Liver (tissue), 9 donors: Measurements from ENCODE around the gene GABBR2. TPM values are rescaled to one million over a fixed set of nuclear protein-coding genes. Genes with fewer than 3 reads are reported as not detected.

Experiments used
- DNase-seq: peaks from one replicate; pipeline ENCODE4 v3.0.0-alpha.2; 2017; ENCODE audit warnings: low spot score
- H3K27ac ChIP-seq, 2 donors: one replicate each; pipeline ENCODE4 v1.7.0; 2013; ENCODE audit warnings: inconsistent platforms in 2 of 2, low read length in 2 of 2, control low read depth in 1 of 2, low read depth in 1 of 2, mild to moderate bottlenecking in 1 of 2
- H3K27me3 ChIP-seq, 4 donors: one replicate each; pipeline versions ENCODE4 v1.6.1 to v1.7.0; 2013; ENCODE audit warnings: low read length in 3 of 4, inconsistent platforms in 1 of 4, mild to moderate bottlenecking in 1 of 4, moderate library complexity in 1 of 4; ENCODE audit not compliant: control insufficient read depth in 4 of 4, insufficient read depth in 4 of 4
- H3K36me3 ChIP-seq, 4 donors: one replicate each; pipeline versions ENCODE4 v1.6.1 to v1.7.0; 2013; ENCODE audit warnings: low read length in 3 of 4, mild to moderate bottlenecking in 3 of 4, low read depth in 1 of 4, moderate library complexity in 1 of 4; ENCODE audit not compliant: control insufficient read depth in 4 of 4, insufficient read depth in 3 of 4
- H3K4me1 ChIP-seq, 4 donors: one replicate each; pipeline versions ENCODE4 v1.6.1 to v1.7.0; 2013; ENCODE audit warnings: low read length in 3 of 4, mild to moderate bottlenecking in 3 of 4, moderate library complexity in 1 of 4; ENCODE audit not compliant: control insufficient read depth in 4 of 4, insufficient read depth in 4 of 4
- H3K4me3 ChIP-seq, 3 donors: one replicate each; pipeline versions ENCODE4 v1.6.1 to v1.7.0; 2013; ENCODE audit warnings: low read length in 3 of 3, control low read depth in 1 of 3, low read depth in 1 of 3, mild to moderate bottlenecking in 1 of 3
- H3K9ac ChIP-seq, 2 donors: one replicate each; pipeline ENCODE4 v1.7.0; 2013; ENCODE audit warnings: low read length in 2 of 2, mild to moderate bottlenecking in 2 of 2, moderate library complexity in 2 of 2, control low read depth in 1 of 2, low read depth in 1 of 2
- H3K9me3 ChIP-seq, 4 donors: one replicate each; pipeline versions ENCODE4 v1.6.1 to v1.7.0; 2013; ENCODE audit warnings: low read length in 3 of 4; ENCODE audit not compliant: control insufficient read depth in 4 of 4
- EGR1 ChIP-seq, 2 donors: IDR thresholded peaks; 2 replicates each; pipeline ENCODE4 v1.6.1; 2016 to 2018; ENCODE audit warnings: antibody characterized with exemption in 2 of 2, low read depth in 2 of 2
- FOXA1 ChIP-seq: IDR thresholded peaks from 2 replicates; pipeline ENCODE4 v1.6.1; 2016; ENCODE audit warnings: antibody characterized with exemption
- FOXA2 ChIP-seq: IDR thresholded peaks from 2 replicates; pipeline ENCODE4 v1.6.1; 2016; ENCODE audit warnings: antibody characterized with exemption
- GABPA ChIP-seq, 2 donors: IDR thresholded peaks in 1 of 2; conservative IDR thresholded peaks in 1 of 2; 2 replicates each; pipeline ENCODE4 v1.6.1; 2016; ENCODE audit warnings: antibody characterized with exemption in 2 of 2, mild to moderate bottlenecking in 1 of 2, moderate library complexity in 1 of 2
- HNF4A ChIP-seq, 2 donors: conservative IDR thresholded peaks; 2 replicates each; pipeline ENCODE4 v1.6.1; 2016; ENCODE audit warnings: antibody characterized with exemption in 2 of 2, mild to moderate bottlenecking in 2 of 2
- HNF4G ChIP-seq: IDR thresholded peaks from 2 replicates; pipeline ENCODE4 v1.6.1; 2016; ENCODE audit warnings: antibody characterized with exemption
- JUND ChIP-seq, 2 donors: IDR thresholded peaks; 2 replicates each; pipeline ENCODE4 v1.6.1; 2016; ENCODE audit warnings: antibody characterized with exemption in 2 of 2
- NR2F2 ChIP-seq: IDR thresholded peaks from 2 replicates; pipeline ENCODE4 v1.6.1; 2016; ENCODE audit warnings: antibody characterized with exemption
- RAD21 ChIP-seq, 2 donors: IDR thresholded peaks; 2 replicates each; pipeline ENCODE4 v1.6.1; 2016; ENCODE audit warnings: antibody characterized with exemption in 2 of 2, mild to moderate bottlenecking in 2 of 2
- RXRA ChIP-seq, 2 donors: IDR thresholded peaks; 2 replicates each; pipeline ENCODE4 v1.6.1; 2017 to 2018; ENCODE audit warnings: antibody characterized with exemption in 2 of 2, mild to moderate bottlenecking in 1 of 2
- SP1 ChIP-seq: IDR thresholded peaks from 2 replicates; pipeline ENCODE4 v1.6.1; 2018; ENCODE audit warnings: antibody characterized with exemption, mild to moderate bottlenecking
- TAF1 ChIP-seq: conservative IDR thresholded peaks from 2 replicates; pipeline ENCODE4 v1.6.1; 2016; ENCODE audit warnings: antibody characterized with exemption, mild to moderate bottlenecking
- YY1 ChIP-seq: IDR thresholded peaks from 2 replicates; pipeline ENCODE4 v1.6.1; 2016; ENCODE audit warnings: antibody characterized with exemption, mild to moderate bottlenecking
- WGBS: extraction: QIAGEN DNeasy Blood & Tissue Kit; methylation state at CpG from one replicate; pipeline ENCODE4 v1.1.7; 2013; 5-methylcytosine and 5-hydroxymethylcytosine counted together
- polyA plus RNA-seq, 2 donors: library from polyadenylated mRNA; stranded (reverse) in 1 of 2; unstranded in 1 of 2; fragments of 200-250 nt in 1 of 2; fragments of >200 nt in 1 of 2; fragmentation: Nextera tagmentation in 1 of 2; extraction: Ambion mirVana in 1 of 2; gene quantifications; one replicate each; pipeline versions ENCODE4 v1.2.1 to v1.2.3, GENCODE V29; 2013 to 2015
- total RNA-seq, 2 donors: library from RNA; depleted of rRNA; stranded (reverse); fragments of >200 nt; gene quantifications; one replicate each; pipeline ENCODE4 v1.2.3, GENCODE V29; 2014
- TF ChIP-seq, protein P1 (sequence below): IDR thresholded peaks from 2 replicates; pipeline ENCODE4 v1.6.1; 2016; ENCODE audit warnings: antibody characterized with exemption
- TF ChIP-seq, protein P2 (sequence below): IDR thresholded peaks from 2 replicates; pipeline ENCODE4 v1.6.1; 2016; ENCODE audit warnings: antibody characterized with exemption, mild to moderate bottlenecking
- TF ChIP-seq, protein P3 (sequence below): fragments of 150-350 bp; IDR thresholded peaks from 2 replicates; pipeline ENCODE4 v1.5.1; 2017; ENCODE audit warnings: improper control_type of control experiment, low read depth, low read length; ENCODE audit not compliant: missing input control
- TF ChIP-seq, protein P4 (sequence below): IDR thresholded peaks from 2 replicates; pipeline ENCODE4 v1.6.1; 2016; ENCODE audit warnings: antibody characterized with exemption
- TF ChIP-seq, protein P5 (sequence below): IDR thresholded peaks from 2 replicates; pipeline ENCODE4 v1.6.1; 2016; ENCODE audit warnings: antibody characterized with exemption
- donor health status: healthy.
- donor health status: healthy.
- donor health status: healthy.
- donor health status: healthy.
- donor health status: healthy.

Gene GABBR2
- total and polyA plus RNA-seq, 4 donors = 0.03 to 0.23 (median 0.08) TPM; not detected in 1

DNA sequence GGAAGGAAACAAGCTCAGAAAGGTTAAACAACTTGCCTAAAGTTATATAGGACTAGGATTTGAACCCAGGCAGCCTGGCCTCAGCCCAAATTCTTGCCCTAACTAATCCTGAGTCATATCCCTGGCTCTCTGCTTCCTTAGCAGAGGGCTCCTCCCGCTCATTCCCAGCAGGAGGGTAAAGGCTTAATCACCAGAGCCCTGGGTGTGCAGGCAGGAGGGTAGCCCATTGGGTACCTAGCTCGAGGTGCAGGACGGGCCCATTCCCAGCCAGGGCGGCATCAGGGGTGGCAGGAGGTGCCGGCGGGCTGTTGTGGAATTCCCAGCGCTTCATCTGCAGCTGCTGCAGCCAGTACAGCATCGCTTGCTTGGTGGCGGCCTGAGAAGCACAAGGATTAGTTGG, 457.2 kb downstream of the GABBR2 start:
- WGBS = 96% methylated on average over 9 of the region's 9 CpGs
- no peaks in the 10 kb centered on the region for H3K27me3 ChIP-seq
- no peak for TF ChIP-seq FOXA1
- no peaks in the 10 kb centered on the region for H3K9me3 ChIP-seq
- H3K9ac ChIP-seq = no peak overlapping the region
- DNase-seq = no peak
- no peak overlapping the region for H3K27ac ChIP-seq
- H3K4me1 ChIP-seq = peaks cover 4 to 18% (median 12%) of the 10 kb centered on the region in 4 donors
- H3K4me3 ChIP-seq = no peak overlapping the region
- peaks cover 0 to 4% (median 0%) of the 10 kb centered on the region in 4 donors for H3K36me3 ChIP-seq

DNA sequence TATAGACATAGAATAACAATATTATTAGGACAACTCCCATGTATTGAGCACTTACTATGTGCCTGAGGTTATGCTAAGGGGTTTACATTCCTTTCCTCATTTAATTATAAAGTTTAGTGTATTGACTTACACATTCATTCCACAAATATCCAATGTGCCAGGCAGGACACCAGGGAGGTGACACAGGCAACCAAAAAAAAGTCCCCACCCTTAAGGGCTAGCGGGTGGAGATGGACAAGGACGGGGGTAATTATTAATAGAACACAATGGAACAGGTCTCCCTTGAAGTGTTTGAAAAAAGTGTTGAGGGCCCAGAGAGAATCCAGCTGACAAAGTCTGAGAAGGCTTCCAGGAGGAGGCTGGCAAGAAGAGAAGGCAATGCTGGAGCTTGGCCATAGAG, 459.0 kb downstream of the GABBR2 start:
- Histone ChIP-seq H3K27ac (no peak overlapping the region), H3K4me1 (peaks cover 4 to 10% (median 6%) of the 10 kb centered on the region in 4 donors), H3K4me3 (no peak overlapping the region), H3K9me3 (no peaks in the 10 kb centered on the region), H3K36me3 (peaks cover 0 to 4% (median 0%) of the 10 kb centered on the region in 4 donors), H3K27me3 (no peaks in the 10 kb centered on the region), H3K9ac (no peak overlapping the region)
- DNase-seq = no peak
- TF ChIP-seq EGR1 (IDR thresholded peaks at IDR 0.05; ENCODE audit: low read depth in 2 of 2) = no peak
- no peak for TF ChIP-seq NR2F2
- 89% methylated on average over 2 of the region's 2 CpGs for WGBS

DNA sequence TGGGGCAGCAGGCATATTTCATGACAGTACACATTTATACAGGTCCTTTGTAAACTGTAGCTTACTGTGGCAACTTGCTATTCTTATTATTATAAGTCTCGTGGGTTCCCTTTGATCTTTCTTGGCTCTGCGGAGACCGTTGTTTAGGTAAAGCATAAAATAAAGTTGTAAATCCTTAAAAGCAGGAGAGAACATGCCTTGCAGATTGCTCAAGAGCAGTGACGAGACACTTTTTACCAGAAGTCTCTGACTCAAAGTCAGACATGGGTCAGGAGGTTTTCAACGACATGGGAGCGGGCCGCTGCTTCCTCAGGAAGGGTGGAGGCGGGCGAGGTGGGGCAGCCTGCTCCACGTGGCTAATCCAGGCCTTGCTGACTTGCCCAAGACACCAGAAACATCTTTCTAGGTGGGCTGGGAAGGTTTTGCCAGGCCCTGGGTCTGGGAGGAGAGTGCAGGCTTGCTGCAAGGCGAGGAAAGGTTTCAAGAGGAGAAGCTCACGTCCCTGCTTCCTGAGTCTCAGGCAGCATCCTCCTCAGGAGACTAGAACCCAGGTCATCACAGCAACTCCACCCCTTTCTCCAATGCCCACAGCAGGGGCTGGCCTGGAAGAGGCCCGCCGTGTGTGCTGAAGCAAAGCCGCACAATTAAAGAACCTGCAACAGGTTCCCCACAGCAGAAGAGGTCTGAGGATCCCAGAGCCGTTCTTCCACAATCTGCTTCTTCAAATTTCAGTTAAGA, 459.8 kb downstream of the GABBR2 start:
- H3K9me3 ChIP-seq = no peaks in the 10 kb centered on the region
- H3K9ac ChIP-seq = no peak overlapping the region
- DNase-seq = no peak
- H3K27me3 ChIP-seq = no peaks in the 10 kb centered on the region
- peak overlapping the region in 1 of 2 donors; percentile 40 for H3K27ac ChIP-seq
- TF ChIP-seq RXRA (IDR thresholded peaks at IDR 0.05) = no peak
- TF ChIP-seq, protein P1, sequence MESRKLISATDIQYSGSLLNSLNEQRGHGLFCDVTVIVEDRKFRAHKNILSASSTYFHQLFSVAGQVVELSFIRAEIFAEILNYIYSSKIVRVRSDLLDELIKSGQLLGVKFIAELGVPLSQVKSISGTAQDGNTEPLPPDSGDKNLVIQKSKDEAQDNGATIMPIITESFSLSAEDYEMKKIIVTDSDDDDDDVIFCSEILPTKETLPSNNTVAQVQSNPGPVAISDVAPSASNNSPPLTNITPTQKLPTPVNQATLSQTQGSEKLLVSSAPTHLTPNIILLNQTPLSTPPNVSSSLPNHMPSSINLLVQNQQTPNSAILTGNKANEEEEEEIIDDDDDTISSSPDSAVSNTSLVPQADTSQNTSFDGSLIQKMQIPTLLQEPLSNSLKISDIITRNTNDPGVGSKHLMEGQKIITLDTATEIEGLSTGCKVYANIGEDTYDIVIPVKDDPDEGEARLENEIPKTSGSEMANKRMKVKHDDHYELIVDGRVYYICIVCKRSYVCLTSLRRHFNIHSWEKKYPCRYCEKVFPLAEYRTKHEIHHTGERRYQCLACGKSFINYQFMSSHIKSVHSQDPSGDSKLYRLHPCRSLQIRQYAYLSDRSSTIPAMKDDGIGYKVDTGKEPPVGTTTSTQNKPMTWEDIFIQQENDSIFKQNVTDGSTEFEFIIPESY = no peak
- TF ChIP-seq, protein P2, sequence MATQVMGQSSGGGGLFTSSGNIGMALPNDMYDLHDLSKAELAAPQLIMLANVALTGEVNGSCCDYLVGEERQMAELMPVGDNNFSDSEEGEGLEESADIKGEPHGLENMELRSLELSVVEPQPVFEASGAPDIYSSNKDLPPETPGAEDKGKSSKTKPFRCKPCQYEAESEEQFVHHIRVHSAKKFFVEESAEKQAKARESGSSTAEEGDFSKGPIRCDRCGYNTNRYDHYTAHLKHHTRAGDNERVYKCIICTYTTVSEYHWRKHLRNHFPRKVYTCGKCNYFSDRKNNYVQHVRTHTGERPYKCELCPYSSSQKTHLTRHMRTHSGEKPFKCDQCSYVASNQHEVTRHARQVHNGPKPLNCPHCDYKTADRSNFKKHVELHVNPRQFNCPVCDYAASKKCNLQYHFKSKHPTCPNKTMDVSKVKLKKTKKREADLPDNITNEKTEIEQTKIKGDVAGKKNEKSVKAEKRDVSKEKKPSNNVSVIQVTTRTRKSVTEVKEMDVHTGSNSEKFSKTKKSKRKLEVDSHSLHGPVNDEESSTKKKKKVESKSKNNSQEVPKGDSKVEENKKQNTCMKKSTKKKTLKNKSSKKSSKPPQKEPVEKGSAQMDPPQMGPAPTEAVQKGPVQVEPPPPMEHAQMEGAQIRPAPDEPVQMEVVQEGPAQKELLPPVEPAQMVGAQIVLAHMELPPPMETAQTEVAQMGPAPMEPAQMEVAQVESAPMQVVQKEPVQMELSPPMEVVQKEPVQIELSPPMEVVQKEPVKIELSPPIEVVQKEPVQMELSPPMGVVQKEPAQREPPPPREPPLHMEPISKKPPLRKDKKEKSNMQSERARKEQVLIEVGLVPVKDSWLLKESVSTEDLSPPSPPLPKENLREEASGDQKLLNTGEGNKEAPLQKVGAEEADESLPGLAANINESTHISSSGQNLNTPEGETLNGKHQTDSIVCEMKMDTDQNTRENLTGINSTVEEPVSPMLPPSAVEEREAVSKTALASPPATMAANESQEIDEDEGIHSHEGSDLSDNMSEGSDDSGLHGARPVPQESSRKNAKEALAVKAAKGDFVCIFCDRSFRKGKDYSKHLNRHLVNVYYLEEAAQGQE = no peak
- TF ChIP-seq SP1 = no peak
- no peak for TF ChIP-seq TAF1
- TF ChIP-seq NR2F2 = no peak
- TF ChIP-seq RAD21 (IDR thresholded peaks at IDR 0.05) = no peak
- TF ChIP-seq EGR1 (IDR thresholded peaks at IDR 0.05; ENCODE audit: low read depth in 2 of 2) = no peak
- TF ChIP-seq FOXA1 = no peak
- TF ChIP-seq HNF4A (conservative IDR thresholded peaks at IDR 0.05) = no peak
- TF ChIP-seq YY1 = no peak
- TF ChIP-seq JUND (IDR thresholded peaks at IDR 0.05) = no peak
- no peak for TF ChIP-seq FOXA2
- TF ChIP-seq, protein P3, sequence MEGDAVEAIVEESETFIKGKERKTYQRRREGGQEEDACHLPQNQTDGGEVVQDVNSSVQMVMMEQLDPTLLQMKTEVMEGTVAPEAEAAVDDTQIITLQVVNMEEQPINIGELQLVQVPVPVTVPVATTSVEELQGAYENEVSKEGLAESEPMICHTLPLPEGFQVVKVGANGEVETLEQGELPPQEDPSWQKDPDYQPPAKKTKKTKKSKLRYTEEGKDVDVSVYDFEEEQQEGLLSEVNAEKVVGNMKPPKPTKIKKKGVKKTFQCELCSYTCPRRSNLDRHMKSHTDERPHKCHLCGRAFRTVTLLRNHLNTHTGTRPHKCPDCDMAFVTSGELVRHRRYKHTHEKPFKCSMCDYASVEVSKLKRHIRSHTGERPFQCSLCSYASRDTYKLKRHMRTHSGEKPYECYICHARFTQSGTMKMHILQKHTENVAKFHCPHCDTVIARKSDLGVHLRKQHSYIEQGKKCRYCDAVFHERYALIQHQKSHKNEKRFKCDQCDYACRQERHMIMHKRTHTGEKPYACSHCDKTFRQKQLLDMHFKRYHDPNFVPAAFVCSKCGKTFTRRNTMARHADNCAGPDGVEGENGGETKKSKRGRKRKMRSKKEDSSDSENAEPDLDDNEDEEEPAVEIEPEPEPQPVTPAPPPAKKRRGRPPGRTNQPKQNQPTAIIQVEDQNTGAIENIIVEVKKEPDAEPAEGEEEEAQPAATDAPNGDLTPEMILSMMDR = no peak
- no peak for TF ChIP-seq HNF4G
- TF ChIP-seq, protein P4, sequence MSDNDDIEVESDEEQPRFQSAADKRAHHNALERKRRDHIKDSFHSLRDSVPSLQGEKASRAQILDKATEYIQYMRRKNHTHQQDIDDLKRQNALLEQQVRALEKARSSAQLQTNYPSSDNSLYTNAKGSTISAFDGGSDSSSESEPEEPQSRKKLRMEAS = no peak
- TF ChIP-seq, protein P5, sequence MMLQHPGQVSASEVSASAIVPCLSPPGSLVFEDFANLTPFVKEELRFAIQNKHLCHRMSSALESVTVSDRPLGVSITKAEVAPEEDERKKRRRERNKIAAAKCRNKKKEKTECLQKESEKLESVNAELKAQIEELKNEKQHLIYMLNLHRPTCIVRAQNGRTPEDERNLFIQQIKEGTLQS = no peak
- no peak for TF ChIP-seq GABPA (IDR thresholded peaks at IDR 0.05 in 1 of 2, conservative IDR thresholded peaks at IDR 0.05 in 1 of 2)
- H3K36me3 ChIP-seq = peaks cover 0 to 4% (median 0%) of the 10 kb centered on the region in 4 donors
- 72% methylated on average over 16 of the region's 16 CpGs for WGBS
- H3K4me1 ChIP-seq = peaks cover 0 to 4% (median 0%) of the 10 kb centered on the region in 4 donors
- H3K4me3 ChIP-seq = no peak overlapping the region
